ENCODE data around the gene KRT75.

KRT75 gene

GRCh38 chr12:52389313-52390207 is 44.6 kb downstream of the KRT75 start:
- no peak for DNase-seq

- DNase-seq: no peak
Observed at GRCh38 chr12:52387859-52388258, 46.3 kb downstream of the KRT75 start.

GRCh38 chr12:52385226-52385702 is 48.9 kb downstream of the KRT75 start, which contains the start of gene KRT84:
Gene KRT84, minus strand, starts transcription at chr12:52385652. Its CDS starts 67 bp downstream, at chr12:52385585.
- DNase-seq: no peak

GRCh38 chr12:52383331-52383730 is 50.8 kb downstream of the KRT75 start:
- no peak for DNase-seq

- no peak for DNase-seq
Observed at GRCh38 chr12:52382854-52383253, 51.3 kb downstream of the KRT75 start.

- no peak for DNase-seq
Observed at GRCh38 chr12:52381206-52381605, 53.0 kb downstream of the KRT75 start.

- peak; percentile 46 for DNase-seq
Observed at GRCh38 chr12:52380271-52380694, 53.9 kb downstream of the KRT75 start.

GRCh38 chr12:52379536-52379935 is 54.6 kb downstream of the KRT75 start:
- no peak for DNase-seq

- no peak for DNase-seq
Observed at GRCh38 chr12:52378091-52378490, 56.1 kb downstream of the KRT75 start.

- DNase-seq: no peak
Observed at GRCh38 chr12:52377266-52377665, 56.9 kb downstream of the KRT75 start.

Data from NCI-H146 (cell line).